G401 (cell line): ENCODE data around the gene TDP1. TPM values are rescaled to one million over a fixed set of nuclear protein-coding genes. Genes with fewer than 3 reads are reported as not detected.
A peak's percentile ranks its signal among the peaks of the same experiment; 100 is the strongest.

Experiments
- DNase-seq: peaks from one replicate; pipeline ENCODE4 v3.0.0-alpha.2; 2015; ENCODE audit warnings: low spot score
- in situ Hi-C: cut with HindIII; loops from 2 replicates; pipeline ENCODE4 v1.10.0; 2016; ENCODE audit warnings: low sequenced_read_pairs, mixed read lengths
- total RNA-seq: library from RNA; depleted of rRNA; stranded (reverse); fragments of >200 nt; shearing (Covaris generic); gene quantifications from 2 replicates; pipeline ENCODE4 v1.2.3, GENCODE V29; 2014

Gene TDP1
- total RNA-seq, 1 experiment from 2014 or later, result 62.4 TPM

- in situ Hi-C loops, result no loop called here
- DNase-seq, result peak; percentile 72
These were observed 22.7 kb upstream of the TDP1 start for GRCh38 chr14:89933002-89933401.

- no peak for DNase-seq
- in situ Hi-C loops, result no loop called here
These were observed 19.0 kb upstream of the TDP1 start for GRCh38 chr14:89936654-89937185.

GRCh38 chr14:89941830-89942377 is 13.8 kb upstream of the TDP1 start:
- in situ Hi-C loops, result no loop called here
- DNase-seq, result no peak

- no peak for DNase-seq
- in situ Hi-C loops, result no loop called here
These were observed 8.4 kb upstream of the TDP1 start for GRCh38 chr14:89947344-89947743.

- in situ Hi-C loops, result no loop called here
- no peak for DNase-seq
These were observed 3.2 kb upstream of the TDP1 start for GRCh38 chr14:89952576-89952975.

GRCh38 chr14:89953602-89954001 is 2.1 kb upstream of the TDP1 start:
- DNase-seq, result no peak
- in situ Hi-C loops, result no loop called here

- DNase-seq, result peak; percentile 99
- in situ Hi-C loops, result no loop called here
These were observed 1.4 kb upstream of the TDP1 start, which contains the start of gene EFCAB11 for GRCh38 chr14:89954070-89955021. TSS of gene EFCAB11 (minus strand) at chr14:89954730. CDS start at chr14:89954660, 70 bp downstream.

GRCh38 chr14:89955022-89955744 is 544 bp upstream of the TDP1 start:
- in situ Hi-C loops, result no loop called here
- no peak for DNase-seq

GRCh38 chr14:89956661-89957009 is 908 bp downstream of the TDP1 start:
- in situ Hi-C loops, result no loop called here
- no peak for DNase-seq

- in situ Hi-C loops, result no loop called here
- DNase-seq, result no peak
These were observed 1.6 kb downstream of the TDP1 start for GRCh38 chr14:89957376-89957775.

GRCh38 chr14:89957791-89958190 is 2.1 kb downstream of the TDP1 start:
- DNase-seq, result peak; percentile 55
- in situ Hi-C loops, result no loop called here

GRCh38 chr14:89958966-89959365 is 3.2 kb downstream of the TDP1 start:
- DNase-seq, result no peak
- in situ Hi-C loops, result no loop called here

GRCh38 chr14:89959853-89960445 is 4.2 kb downstream of the TDP1 start:
- in situ Hi-C loops, result no loop called here
- DNase-seq, result no peak

- DNase-seq, result no peak
- in situ Hi-C loops, result no loop called here
These were observed 5.2 kb downstream of the TDP1 start for GRCh38 chr14:89960914-89961313.

- no peak for DNase-seq
- in situ Hi-C loops, result no loop called here
These were observed 7.7 kb downstream of the TDP1 start for GRCh38 chr14:89963288-89963978.

GRCh38 chr14:89965839-89966238 is 10.1 kb downstream of the TDP1 start:
- DNase-seq, result no peak
- in situ Hi-C loops, result no loop called here

GRCh38 chr14:89973234-89973823 is 17.6 kb downstream of the TDP1 start:
- DNase-seq, result peak; percentile 89
- in situ Hi-C loops, result no loop called here

GRCh38 chr14:89977668-89978067 is 21.9 kb downstream of the TDP1 start:
- DNase-seq, result no peak
- in situ Hi-C loops, result no loop called here

GRCh38 chr14:89978656-89979055 is 22.9 kb downstream of the TDP1 start:
- in situ Hi-C loops, result no loop called here

More at GRCh38 chr14:89978656-89979055, 22.9 kb downstream of the TDP1 start:
- no peak for DNase-seq
